GM23338 (cell line): Measurements from ENCODE around the gene MT1H.

Source experiments
- CREB1 ChIP-seq: fragments of 250-450 bp; sonication (Bioruptor Pico); IDR thresholded peaks from 2 replicates; pipeline ENCODE4 v1.5.0; 2020; ENCODE audit warnings: low read depth, mild to moderate bottlenecking, moderate library complexity
- JUNB ChIP-seq: IDR thresholded peaks from one replicate; pipeline ENCODE4 v1.6.1; 2016; ENCODE audit warnings: antibody characterized with exemption; ENCODE audit not compliant: unreplicated experiment
- POLR2AphosphoS5 ChIP-seq: IDR thresholded peaks from 2 replicates; pipeline ENCODE4 v1.6.1; 2016; ENCODE audit warnings: antibody characterized with exemption, low read depth
- TF ChIP-seq, protein P1 (sequence below), 2 experiments: fragments of 200-600 bp in 1 of 2; sonication (generic) in 1 of 2; conservative IDR thresholded peaks; 2 replicates each; pipeline versions ENCODE4 v1.5.1 to v1.6.1; 2016 to 2017; ENCODE audit warnings: antibody characterized with exemption in 2 of 2, low read depth in 2 of 2, mild to moderate bottlenecking in 2 of 2, moderate library complexity in 1 of 2
- TF ChIP-seq, protein P2 (sequence below): IDR thresholded peaks from one replicate; pipeline ENCODE4 v1.6.1; 2018; ENCODE audit warnings: antibody characterized with exemption; ENCODE audit not compliant: unreplicated experiment

DNA sequence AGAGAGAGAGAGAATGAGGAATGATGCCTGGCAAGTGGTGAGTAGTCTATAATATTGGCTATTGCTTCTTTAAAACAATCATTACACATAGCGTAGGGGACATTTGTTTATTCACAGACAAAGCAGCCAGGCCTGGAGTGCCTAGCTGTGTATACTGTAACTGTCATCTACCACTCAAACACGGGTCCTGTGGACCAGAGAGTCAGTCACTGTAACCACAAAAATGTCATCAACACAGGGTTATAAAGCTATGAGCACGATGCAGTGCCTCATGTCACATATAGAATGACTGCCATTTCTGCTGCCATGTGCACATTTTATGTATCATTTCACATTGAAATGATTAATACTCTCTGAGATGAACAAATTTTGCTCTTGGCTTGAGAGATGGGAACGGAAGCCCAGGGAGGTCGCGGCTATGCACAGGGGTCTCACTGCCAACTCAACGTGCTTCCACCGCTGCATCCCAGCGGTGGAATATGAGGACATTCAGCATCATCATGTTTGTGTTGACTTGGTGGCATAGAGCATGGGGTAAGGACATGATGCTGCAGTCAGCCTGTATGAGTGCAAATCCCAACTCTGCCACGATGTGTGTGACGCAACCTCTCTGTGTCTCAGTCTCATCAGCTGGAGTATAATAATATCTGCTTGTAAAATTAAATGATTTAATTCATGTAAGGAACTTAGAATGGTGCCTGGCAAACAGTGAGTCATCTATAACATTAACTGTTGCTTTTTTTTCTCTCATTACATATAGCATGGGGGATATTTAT is 3.3 kb downstream of the MT1H start:
- TF ChIP-seq, protein P1, sequence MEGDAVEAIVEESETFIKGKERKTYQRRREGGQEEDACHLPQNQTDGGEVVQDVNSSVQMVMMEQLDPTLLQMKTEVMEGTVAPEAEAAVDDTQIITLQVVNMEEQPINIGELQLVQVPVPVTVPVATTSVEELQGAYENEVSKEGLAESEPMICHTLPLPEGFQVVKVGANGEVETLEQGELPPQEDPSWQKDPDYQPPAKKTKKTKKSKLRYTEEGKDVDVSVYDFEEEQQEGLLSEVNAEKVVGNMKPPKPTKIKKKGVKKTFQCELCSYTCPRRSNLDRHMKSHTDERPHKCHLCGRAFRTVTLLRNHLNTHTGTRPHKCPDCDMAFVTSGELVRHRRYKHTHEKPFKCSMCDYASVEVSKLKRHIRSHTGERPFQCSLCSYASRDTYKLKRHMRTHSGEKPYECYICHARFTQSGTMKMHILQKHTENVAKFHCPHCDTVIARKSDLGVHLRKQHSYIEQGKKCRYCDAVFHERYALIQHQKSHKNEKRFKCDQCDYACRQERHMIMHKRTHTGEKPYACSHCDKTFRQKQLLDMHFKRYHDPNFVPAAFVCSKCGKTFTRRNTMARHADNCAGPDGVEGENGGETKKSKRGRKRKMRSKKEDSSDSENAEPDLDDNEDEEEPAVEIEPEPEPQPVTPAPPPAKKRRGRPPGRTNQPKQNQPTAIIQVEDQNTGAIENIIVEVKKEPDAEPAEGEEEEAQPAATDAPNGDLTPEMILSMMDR (conservative IDR thresholded peaks at IDR 0.05; ENCODE audit: low read depth in 2 of 2) = no peak
- TF ChIP-seq POLR2AphosphoS5 (no peak), CREB1 (CRISPR knock-in tag) (no peak), JUNB (no peak)
- TF ChIP-seq, protein P2, sequence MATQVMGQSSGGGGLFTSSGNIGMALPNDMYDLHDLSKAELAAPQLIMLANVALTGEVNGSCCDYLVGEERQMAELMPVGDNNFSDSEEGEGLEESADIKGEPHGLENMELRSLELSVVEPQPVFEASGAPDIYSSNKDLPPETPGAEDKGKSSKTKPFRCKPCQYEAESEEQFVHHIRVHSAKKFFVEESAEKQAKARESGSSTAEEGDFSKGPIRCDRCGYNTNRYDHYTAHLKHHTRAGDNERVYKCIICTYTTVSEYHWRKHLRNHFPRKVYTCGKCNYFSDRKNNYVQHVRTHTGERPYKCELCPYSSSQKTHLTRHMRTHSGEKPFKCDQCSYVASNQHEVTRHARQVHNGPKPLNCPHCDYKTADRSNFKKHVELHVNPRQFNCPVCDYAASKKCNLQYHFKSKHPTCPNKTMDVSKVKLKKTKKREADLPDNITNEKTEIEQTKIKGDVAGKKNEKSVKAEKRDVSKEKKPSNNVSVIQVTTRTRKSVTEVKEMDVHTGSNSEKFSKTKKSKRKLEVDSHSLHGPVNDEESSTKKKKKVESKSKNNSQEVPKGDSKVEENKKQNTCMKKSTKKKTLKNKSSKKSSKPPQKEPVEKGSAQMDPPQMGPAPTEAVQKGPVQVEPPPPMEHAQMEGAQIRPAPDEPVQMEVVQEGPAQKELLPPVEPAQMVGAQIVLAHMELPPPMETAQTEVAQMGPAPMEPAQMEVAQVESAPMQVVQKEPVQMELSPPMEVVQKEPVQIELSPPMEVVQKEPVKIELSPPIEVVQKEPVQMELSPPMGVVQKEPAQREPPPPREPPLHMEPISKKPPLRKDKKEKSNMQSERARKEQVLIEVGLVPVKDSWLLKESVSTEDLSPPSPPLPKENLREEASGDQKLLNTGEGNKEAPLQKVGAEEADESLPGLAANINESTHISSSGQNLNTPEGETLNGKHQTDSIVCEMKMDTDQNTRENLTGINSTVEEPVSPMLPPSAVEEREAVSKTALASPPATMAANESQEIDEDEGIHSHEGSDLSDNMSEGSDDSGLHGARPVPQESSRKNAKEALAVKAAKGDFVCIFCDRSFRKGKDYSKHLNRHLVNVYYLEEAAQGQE = no peak
